NCI-H1436 (cell line): ENCODE data around the gene OSBPL2.

Source experiments
- DNase-seq: peaks from one replicate; lab custom pipeline; 2025; lab: John Stamatoyannopoulos, UW

OSBPL2 gene

GRCh38 chr20:62326959-62327725 is 88.8 kb downstream of the OSBPL2 start:
- no peak for DNase-seq

- DNase-seq: no peak
Measured at GRCh38 chr20:62327726-62328495, 89.6 kb downstream of the OSBPL2 start.

GRCh38 chr20:62328684-62329388 is 90.5 kb downstream of the OSBPL2 start:
- DNase-seq: no peak

GRCh38 chr20:62329389-62330377 is 91.4 kb downstream of the OSBPL2 start:
- DNase-seq: no peak

- no peak for DNase-seq
Measured at GRCh38 chr20:62330576-62331317, 92.4 kb downstream of the OSBPL2 start.

GRCh38 chr20:62331347-62331746 is 93.0 kb downstream of the OSBPL2 start:
- DNase-seq: no peak

- DNase-seq: no peak
Measured at GRCh38 chr20:62332421-62332820, 94.1 kb downstream of the OSBPL2 start.

- no peak for DNase-seq
Measured at GRCh38 chr20:62332989-62333819, 94.9 kb downstream of the OSBPL2 start.

- DNase-seq: no peak
Measured at GRCh38 chr20:62333820-62334595, 95.7 kb downstream of the OSBPL2 start.

GRCh38 chr20:62334881-62335280 is 96.6 kb downstream of the OSBPL2 start:
- no peak for DNase-seq

- DNase-seq: no peak
Measured at GRCh38 chr20:62335532-62335931, 97.2 kb downstream of the OSBPL2 start.

- DNase-seq: no peak
Measured at GRCh38 chr20:62336329-62336728, 98.0 kb downstream of the OSBPL2 start.

- no peak for DNase-seq
Measured at GRCh38 chr20:62336775-62337557, 98.6 kb downstream of the OSBPL2 start.

- no peak for DNase-seq
Measured at GRCh38 chr20:62337558-62338293, 99.4 kb downstream of the OSBPL2 start.

- DNase-seq: no peak
Measured at GRCh38 chr20:62338294-62338620, 99.9 kb downstream of the OSBPL2 start.

GRCh38 chr20:62339647-62340062 is 101.3 kb downstream of the OSBPL2 start:
- no peak for DNase-seq

GRCh38 chr20:62342910-62343309 is 104.6 kb downstream of the OSBPL2 start:
- DNase-seq: peak; percentile 38

GRCh38 chr20:62344092-62344491 is 105.8 kb downstream of the OSBPL2 start:
- DNase-seq: no peak
